ENCODE data around the gene PITRM1.

PITRM1 gene

DNA sequence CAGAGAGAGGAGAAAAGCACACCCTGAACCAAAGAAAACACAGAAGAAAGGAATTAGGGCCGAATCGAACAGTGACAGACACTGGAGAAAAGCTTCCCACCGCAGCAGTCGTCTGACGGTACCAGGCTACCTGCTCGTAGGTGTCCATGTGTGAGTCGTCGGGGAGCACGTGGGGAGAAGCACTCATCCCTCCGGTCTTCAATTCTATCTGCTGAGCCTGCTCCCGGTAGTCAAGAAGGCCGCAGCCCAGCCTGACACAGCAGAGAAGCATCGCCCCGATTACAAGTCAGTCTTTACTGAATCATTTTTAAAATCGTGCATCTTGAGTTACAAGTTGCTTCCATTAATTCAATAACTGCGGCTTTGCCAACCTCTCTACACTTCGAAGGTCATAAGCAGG lies 24.5 kb downstream of the PITRM1 start:
- Histone ChIP-seq H3K9ac (ENCODE audit: low read length) (no peak overlapping the region), H3K4me1 (ENCODE audit: control insufficient read depth, insufficient read depth, low read depth, low read length) (peaks cover 5% of the 10 kb centered on the region), H4K91ac (ENCODE audit: low read length) (no peak overlapping the region), H3K27me3 (ENCODE audit: control insufficient read depth in 1 of 2, insufficient read depth in 1 of 2, low read length in 2 of 2) (no peaks in the 10 kb centered on the region), H2AFZ (ENCODE audit: low read depth, low read length) (no peak overlapping the region), H2BK5ac (ENCODE audit: low read depth, low read length, poor library complexity, severe bottlenecking) (no peak overlapping the region), H3K79me1 (replicated peaks; ENCODE audit: low read length, poor library complexity, severe bottlenecking) (peaks cover 44% of the 10 kb centered on the region), H2AK5ac (ENCODE audit: low read length, severe bottlenecking) (no peak overlapping the region), H3K4me2 (ENCODE audit: low read length, poor library complexity, severe bottlenecking) (no peak overlapping the region), H2BK120ac (ENCODE audit: low read depth, low read length) (no peak overlapping the region), H2BK12ac (ENCODE audit: low read length in 2 of 2) (no peak overlapping the region), H3K18ac (ENCODE audit: low read depth in 1 of 2, low read length in 2 of 2) (no peak overlapping the region), H3K4ac (ENCODE audit: low read depth in 1 of 2, low read length in 2 of 2) (no peak overlapping the region), H3K23ac (ENCODE audit: low read length in 2 of 2) (no peak overlapping the region), H3K27ac (ENCODE audit: low read length, poor library complexity, severe bottlenecking) (no peak overlapping the region), H3K14ac (ENCODE audit: low read length in 2 of 2) (no peak overlapping the region), H3K9me3 (ENCODE audit: control insufficient read depth, low read length) (no peaks in the 10 kb centered on the region), H3K4me3 (ENCODE audit: insufficient read depth in 1 of 2, low read depth in 1 of 2, low read length in 2 of 2) (no peak overlapping the region), H3K36me3 (ENCODE audit: control insufficient read depth in 1 of 2, insufficient read depth in 2 of 2, low read depth in 1 of 2, low read length in 2 of 2) (peaks cover 78 to 100% of the 10 kb centered on the region in 2 experiments), H4K8ac (ENCODE audit: low read length) (no peak overlapping the region), H2BK15ac (ENCODE audit: low read depth, poor library complexity, severe bottlenecking) (no peak overlapping the region)
- no peak for DNase-seq
- WGBS: 91% methylated on average over 17 of the region's 17 CpGs

DNA sequence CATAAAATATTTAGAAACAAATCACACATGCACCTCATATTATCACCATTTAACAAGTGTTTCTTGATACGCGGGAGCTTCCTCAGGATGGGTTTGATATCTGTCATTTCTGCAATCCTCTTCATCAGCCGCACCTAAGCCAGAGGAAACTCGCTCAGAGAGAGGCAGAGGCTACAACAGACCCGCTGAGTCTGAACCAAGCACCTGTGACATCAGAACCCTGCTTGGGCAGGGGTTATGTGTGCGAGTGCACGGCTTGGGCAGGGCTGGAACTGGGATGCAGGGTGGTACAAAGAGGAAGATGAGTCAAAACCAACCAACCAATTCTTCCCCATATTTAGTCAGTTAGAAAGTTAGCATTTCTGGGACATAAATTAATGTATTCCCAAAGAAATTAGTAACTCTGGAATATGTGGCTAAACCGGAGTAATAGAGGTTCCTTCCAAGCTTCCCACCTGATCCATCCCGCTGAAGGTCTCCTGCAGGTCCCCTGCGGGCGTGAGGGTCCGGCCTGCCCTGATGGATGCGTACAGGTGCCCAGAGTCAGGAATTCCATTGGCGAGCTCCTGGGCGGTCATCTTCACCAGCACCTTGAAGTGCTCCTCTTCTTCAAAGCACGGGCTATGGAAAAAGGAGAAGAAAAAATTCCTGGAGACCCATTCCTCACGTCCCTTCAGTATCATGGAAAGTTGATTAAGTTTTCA lies 25.3 kb downstream of the PITRM1 start:
- no peak overlapping the region for H3K4me3 ChIP-seq (ENCODE audit: insufficient read depth in 1 of 2, low read depth in 1 of 2, low read length in 2 of 2)
- H3K9ac ChIP-seq (ENCODE audit: low read length): no peak overlapping the region
- DNase-seq: no peak
- H3K18ac ChIP-seq (ENCODE audit: low read depth in 1 of 2, low read length in 2 of 2): no peak overlapping the region
- H2BK12ac ChIP-seq (ENCODE audit: low read length in 2 of 2): no peak overlapping the region
- no peak overlapping the region for H3K4me2 ChIP-seq (ENCODE audit: low read length, poor library complexity, severe bottlenecking)
- peaks cover 80 to 100% of the 10 kb centered on the region in 2 experiments for H3K36me3 ChIP-seq (ENCODE audit: control insufficient read depth in 1 of 2, insufficient read depth in 2 of 2, low read depth in 1 of 2, low read length in 2 of 2)
- no peak overlapping the region for H4K8ac ChIP-seq (ENCODE audit: low read length)
- no peak overlapping the region for H3K14ac ChIP-seq (ENCODE audit: low read length in 2 of 2)
- no peaks in the 10 kb centered on the region for H3K9me3 ChIP-seq (ENCODE audit: control insufficient read depth, low read length)
- H3K4me1 ChIP-seq (ENCODE audit: control insufficient read depth, insufficient read depth, low read depth, low read length): peaks cover 2% of the 10 kb centered on the region
- H3K79me1 ChIP-seq (replicated peaks; ENCODE audit: low read length, poor library complexity, severe bottlenecking): peaks cover 39% of the 10 kb centered on the region
- whole genome bisulfite sequencing: 90% methylated on average over 13 of the region's 17 CpGs
- H3K27ac ChIP-seq (ENCODE audit: low read length, poor library complexity, severe bottlenecking): no peak overlapping the region
- H2AK5ac ChIP-seq (ENCODE audit: low read length, severe bottlenecking): no peak overlapping the region
- H3K23ac ChIP-seq (ENCODE audit: low read length in 2 of 2): no peak overlapping the region
- no peak overlapping the region for H2AFZ ChIP-seq (ENCODE audit: low read depth, low read length)
- no peak overlapping the region for H2BK5ac ChIP-seq (ENCODE audit: low read depth, low read length, poor library complexity, severe bottlenecking)
- no peak overlapping the region for H3K4ac ChIP-seq (ENCODE audit: low read depth in 1 of 2, low read length in 2 of 2)
- no peaks in the 10 kb centered on the region for H3K27me3 ChIP-seq (ENCODE audit: control insufficient read depth in 1 of 2, insufficient read depth in 1 of 2, low read length in 2 of 2)
- no peak overlapping the region for H2BK15ac ChIP-seq (ENCODE audit: low read depth, poor library complexity, severe bottlenecking)
- H2BK120ac ChIP-seq (ENCODE audit: low read depth, low read length): no peak overlapping the region
- H4K91ac ChIP-seq (ENCODE audit: low read length): no peak overlapping the region

DNA sequence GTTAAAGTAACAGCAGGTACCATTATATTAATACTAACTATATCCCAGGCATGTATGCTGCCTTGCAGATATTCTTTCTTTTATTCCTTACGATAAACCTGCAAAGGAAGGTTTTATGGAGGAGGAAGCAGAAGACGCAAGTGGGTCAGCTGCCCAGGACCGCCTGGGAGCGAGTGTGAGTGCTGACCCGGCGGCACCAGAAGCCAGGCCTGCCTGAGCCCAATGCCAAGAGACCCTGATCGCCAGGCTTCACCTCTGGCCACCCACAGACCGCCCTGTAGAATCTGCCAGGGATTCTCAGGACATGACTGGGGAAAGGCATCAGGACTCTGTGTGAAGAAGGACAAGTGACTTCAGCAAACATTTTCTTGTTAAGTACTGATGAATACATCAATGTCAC lies 26.3 kb downstream of the PITRM1 start:
- no peak overlapping the region for H3K23ac ChIP-seq (ENCODE audit: low read length in 2 of 2)
- no peak overlapping the region for H2BK120ac ChIP-seq (ENCODE audit: low read depth, low read length)
- H2BK12ac ChIP-seq (ENCODE audit: low read length in 2 of 2): no peak overlapping the region
- H3K4me3 ChIP-seq (ENCODE audit: insufficient read depth in 1 of 2, low read depth in 1 of 2, low read length in 2 of 2): no peak overlapping the region
- no peak overlapping the region for H3K9ac ChIP-seq (ENCODE audit: low read length)
- no peak for DNase-seq
- H2BK5ac ChIP-seq (ENCODE audit: low read depth, low read length, poor library complexity, severe bottlenecking): no peak overlapping the region
- H3K79me1 ChIP-seq (replicated peaks; ENCODE audit: low read length, poor library complexity, severe bottlenecking): peaks cover 39% of the 10 kb centered on the region
- H3K4me2 ChIP-seq (ENCODE audit: low read length, poor library complexity, severe bottlenecking): no peak overlapping the region
- 92% methylated on average over 8 of the region's 8 CpGs for WGBS
- H3K36me3 ChIP-seq (ENCODE audit: control insufficient read depth in 1 of 2, insufficient read depth in 2 of 2, low read depth in 1 of 2, low read length in 2 of 2): peaks cover 84 to 100% of the 10 kb centered on the region in 2 experiments
- H4K8ac ChIP-seq (ENCODE audit: low read length): no peak overlapping the region
- H3K27ac ChIP-seq (ENCODE audit: low read length, poor library complexity, severe bottlenecking): no peak overlapping the region
- no peak overlapping the region for H2AK5ac ChIP-seq (ENCODE audit: low read length, severe bottlenecking)
- H3K27me3 ChIP-seq (ENCODE audit: control insufficient read depth in 1 of 2, insufficient read depth in 1 of 2, low read length in 2 of 2): no peaks in the 10 kb centered on the region
- no peak overlapping the region for H2AFZ ChIP-seq (ENCODE audit: low read depth, low read length)
- H3K4ac ChIP-seq (ENCODE audit: low read depth in 1 of 2, low read length in 2 of 2): no peak overlapping the region
- no peak overlapping the region for H4K91ac ChIP-seq (ENCODE audit: low read length)
- H2BK15ac ChIP-seq (ENCODE audit: low read depth, poor library complexity, severe bottlenecking): no peak overlapping the region
- H3K14ac ChIP-seq (ENCODE audit: low read length in 2 of 2): no peak overlapping the region
- H3K4me1 ChIP-seq (ENCODE audit: control insufficient read depth, insufficient read depth, low read depth, low read length): no peaks in the 10 kb centered on the region
- no peaks in the 10 kb centered on the region for H3K9me3 ChIP-seq (ENCODE audit: control insufficient read depth, low read length)
- H3K18ac ChIP-seq (ENCODE audit: low read depth in 1 of 2, low read length in 2 of 2): no peak overlapping the region

DNA sequence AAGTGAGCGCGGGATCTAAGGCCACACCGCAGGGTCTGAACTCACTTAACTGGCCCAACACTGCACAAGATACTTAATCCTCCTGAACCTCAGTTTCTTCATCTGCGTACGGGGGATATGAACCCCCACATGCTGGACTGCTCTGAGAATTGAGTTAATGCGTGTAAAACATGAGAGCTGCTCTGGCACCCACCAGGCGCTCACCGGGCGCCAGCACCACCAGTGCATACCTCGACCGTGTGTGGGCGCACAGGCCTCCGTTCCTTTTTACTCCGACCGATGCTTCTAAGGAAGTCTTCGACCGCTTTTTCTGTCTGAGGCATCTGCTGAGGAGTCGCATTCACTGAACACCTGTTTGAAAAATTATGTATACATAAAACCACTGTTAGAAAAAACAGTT lies 27.2 kb downstream of the PITRM1 start:
- H3K27ac ChIP-seq (ENCODE audit: low read length, poor library complexity, severe bottlenecking): no peak overlapping the region

More for the DNA sequence above, 27.2 kb downstream of the PITRM1 start:
- no peak overlapping the region for H3K9ac ChIP-seq (ENCODE audit: low read length)
- H2AFZ ChIP-seq (ENCODE audit: low read depth, low read length): no peak overlapping the region
- H3K79me1 ChIP-seq (replicated peaks; ENCODE audit: low read length, poor library complexity, severe bottlenecking): peaks cover 38% of the 10 kb centered on the region
- no peaks in the 10 kb centered on the region for H3K4me1 ChIP-seq (ENCODE audit: control insufficient read depth, insufficient read depth, low read depth, low read length)
- H3K27me3 ChIP-seq (ENCODE audit: control insufficient read depth in 1 of 2, insufficient read depth in 1 of 2, low read length in 2 of 2): no peaks in the 10 kb centered on the region
- 98% methylated on average over 18 of the region's 18 CpGs for WGBS
- no peak overlapping the region for H3K4me3 ChIP-seq (ENCODE audit: insufficient read depth in 1 of 2, low read depth in 1 of 2, low read length in 2 of 2)
- no peak overlapping the region for H2BK15ac ChIP-seq (ENCODE audit: low read depth, poor library complexity, severe bottlenecking)
- H3K23ac ChIP-seq (ENCODE audit: low read length in 2 of 2): no peak overlapping the region
- H2BK120ac ChIP-seq (ENCODE audit: low read depth, low read length): no peak overlapping the region
- H3K9me3 ChIP-seq (ENCODE audit: control insufficient read depth, low read length): no peaks in the 10 kb centered on the region
- no peak overlapping the region for H2BK5ac ChIP-seq (ENCODE audit: low read depth, low read length, poor library complexity, severe bottlenecking)
- H3K18ac ChIP-seq (ENCODE audit: low read depth in 1 of 2, low read length in 2 of 2): no peak overlapping the region
- no peak for DNase-seq
- H3K36me3 ChIP-seq (ENCODE audit: control insufficient read depth in 1 of 2, insufficient read depth in 2 of 2, low read depth in 1 of 2, low read length in 2 of 2): peaks cover 82 to 100% of the 10 kb centered on the region in 2 experiments
- H3K14ac ChIP-seq (ENCODE audit: low read length in 2 of 2): no peak overlapping the region
- no peak overlapping the region for H3K4ac ChIP-seq (ENCODE audit: low read depth in 1 of 2, low read length in 2 of 2)
- H2BK12ac ChIP-seq (ENCODE audit: low read length in 2 of 2): no peak overlapping the region
- no peak overlapping the region for H4K91ac ChIP-seq (ENCODE audit: low read length)
- no peak overlapping the region for H2AK5ac ChIP-seq (ENCODE audit: low read length, severe bottlenecking)
- H4K8ac ChIP-seq (ENCODE audit: low read length): no peak overlapping the region
- H3K4me2 ChIP-seq (ENCODE audit: low read length, poor library complexity, severe bottlenecking): no peak overlapping the region
